Kidney capillary endothelial cell (primary cell): ENCODE measurements around the gene TIGD4.

Source experiments
- DNase-seq: peaks from one replicate; pipeline ENCODE4 v3.0.0-alpha.2; 2018; ENCODE audit warnings: low spot score

Gene TIGD4

GRCh38 chr4:152779513-152780266, at the start of gene TIGD4, which contains the start of gene ARFIP1:
TIGD4 (minus strand) TSS chr4:152779730; CDS start chr4:152771004, 8,726 bp downstream.
ARFIP1 (plus strand) TSS chr4:152779954; CDS start chr4:152829634, 49,680 bp downstream.
- DNase-seq: peak; percentile 95

DNA sequence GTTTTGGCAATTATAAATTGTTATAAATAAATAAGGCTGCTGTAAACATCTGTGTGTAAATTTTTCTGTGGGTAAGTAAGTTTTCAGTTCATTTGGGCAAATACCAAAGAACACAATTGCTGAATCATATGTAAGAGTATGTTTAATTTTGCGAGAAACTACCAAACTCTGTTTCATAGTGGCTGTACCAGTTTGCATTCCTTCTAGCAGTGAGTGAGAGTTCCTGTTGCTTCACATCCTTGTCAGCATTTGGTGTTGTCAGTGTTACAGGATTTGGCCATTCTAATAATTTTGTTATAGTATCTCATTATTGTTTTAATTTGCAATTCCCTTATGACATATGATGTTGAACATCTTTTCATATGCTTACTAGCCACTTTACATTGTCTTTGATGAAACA, 48.6 kb upstream of the TIGD4 start:
- no peak for DNase-seq

- DNase-seq: no peak
Observed at GRCh38 chr4:152825336-152825735, 45.8 kb upstream of the TIGD4 start.

DNA sequence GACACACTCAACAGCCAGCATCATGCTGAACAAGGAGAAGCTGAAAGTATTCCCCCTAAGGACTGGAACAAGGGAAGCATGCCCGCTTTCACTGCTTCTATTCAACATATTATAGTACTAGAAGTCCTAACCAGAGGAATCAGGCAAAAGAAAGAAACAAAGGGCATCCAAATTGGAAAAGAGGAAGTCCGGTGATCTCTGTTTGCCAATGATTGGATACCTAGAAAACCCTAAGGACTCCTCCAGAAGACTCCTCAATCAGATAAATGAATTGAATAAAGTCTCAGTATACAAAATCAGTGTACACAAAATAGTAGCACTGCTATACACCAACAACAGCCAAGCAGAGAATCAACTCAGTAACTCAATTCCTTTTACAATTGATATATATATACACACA, 45.0 kb upstream of the TIGD4 start:
- no peak for DNase-seq

GRCh38 chr4:152822323-152822722, 42.8 kb upstream of the TIGD4 start:
- DNase-seq: no peak

DNA sequence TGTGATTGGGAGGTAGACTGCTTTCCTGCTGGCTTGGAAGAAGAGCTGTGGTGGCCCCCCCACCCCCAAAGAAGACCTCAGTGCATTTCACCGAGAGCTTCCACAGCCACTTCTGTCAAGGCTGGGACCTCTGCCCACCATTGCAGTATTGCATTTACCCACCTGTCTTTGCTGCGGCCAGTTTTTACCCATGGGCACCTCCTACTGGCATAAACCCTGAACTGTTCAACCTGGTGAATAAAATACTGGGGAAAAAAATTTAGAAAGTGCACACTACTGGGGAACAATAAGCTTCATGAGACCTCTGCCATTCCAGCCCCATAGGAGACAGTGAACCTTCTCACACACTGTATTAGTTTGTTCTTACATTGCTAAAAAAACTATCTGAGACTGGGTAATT, 40.5 kb upstream of the TIGD4 start:
- no peak for DNase-seq

- DNase-seq: no peak
Observed at GRCh38 chr4:152819026-152819645, 39.6 kb upstream of the TIGD4 start.

DNA sequence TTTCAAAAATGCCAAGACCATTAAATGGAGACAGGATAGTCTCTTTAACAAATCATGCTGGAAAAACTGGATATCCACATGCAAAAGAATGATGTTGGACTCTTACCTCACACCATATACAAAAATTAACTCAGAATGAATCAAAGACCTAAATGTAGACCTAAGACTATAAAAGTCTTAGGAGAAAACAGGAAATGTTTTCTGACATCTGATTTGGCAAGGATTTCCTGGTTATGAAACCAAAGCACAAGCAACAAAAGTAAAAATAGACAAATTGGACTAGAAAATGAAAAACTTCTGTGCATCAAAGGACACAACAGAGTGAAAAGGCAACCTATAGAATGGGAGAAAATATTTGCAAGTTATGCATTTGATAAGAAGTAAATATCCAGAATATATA, 37.8 kb upstream of the TIGD4 start:
- DNase-seq: peak; percentile 4

DNA sequence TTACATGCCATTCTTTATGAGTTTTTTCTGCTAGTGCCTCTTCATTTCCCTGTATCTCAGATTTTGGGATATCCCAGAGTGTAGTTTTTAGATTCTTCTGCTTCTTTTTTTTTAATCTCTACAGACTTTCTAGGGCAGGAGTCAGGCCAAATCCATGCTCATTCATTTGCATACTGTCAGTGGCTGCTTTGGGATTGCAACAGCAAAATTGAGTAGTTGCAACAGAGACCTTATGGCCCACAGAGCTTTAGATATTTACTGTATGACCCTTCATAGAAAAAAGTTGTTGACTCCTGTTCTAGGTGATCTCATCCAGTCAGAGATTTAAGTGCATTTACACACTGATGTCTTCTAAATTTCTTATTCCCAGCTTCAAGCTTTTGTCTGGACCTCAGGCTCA, 35.5 kb upstream of the TIGD4 start:
- no peak for DNase-seq

GRCh38 chr4:152810715-152811287, 31.3 kb upstream of the TIGD4 start:
- DNase-seq: no peak

DNA sequence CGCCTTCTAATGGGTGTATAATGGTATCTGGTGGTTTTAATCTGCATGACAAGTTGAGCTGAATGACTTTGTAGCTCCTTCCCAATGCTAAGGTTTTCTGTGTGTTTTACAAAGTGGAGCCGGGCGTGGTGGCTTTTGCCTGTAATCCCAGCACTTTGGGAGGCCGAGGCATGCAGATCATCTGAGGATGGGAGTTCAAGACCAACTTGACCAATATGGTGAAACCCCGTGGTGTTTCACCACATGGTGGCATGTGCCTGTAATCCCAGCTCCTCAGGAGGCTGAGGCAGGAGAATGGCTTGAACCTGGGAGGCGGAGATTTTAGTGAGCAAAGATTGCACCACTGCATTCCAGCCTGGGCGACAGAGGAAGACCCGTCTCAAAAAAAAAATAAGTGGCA, 29.1 kb upstream of the TIGD4 start:
- no peak for DNase-seq

DNA sequence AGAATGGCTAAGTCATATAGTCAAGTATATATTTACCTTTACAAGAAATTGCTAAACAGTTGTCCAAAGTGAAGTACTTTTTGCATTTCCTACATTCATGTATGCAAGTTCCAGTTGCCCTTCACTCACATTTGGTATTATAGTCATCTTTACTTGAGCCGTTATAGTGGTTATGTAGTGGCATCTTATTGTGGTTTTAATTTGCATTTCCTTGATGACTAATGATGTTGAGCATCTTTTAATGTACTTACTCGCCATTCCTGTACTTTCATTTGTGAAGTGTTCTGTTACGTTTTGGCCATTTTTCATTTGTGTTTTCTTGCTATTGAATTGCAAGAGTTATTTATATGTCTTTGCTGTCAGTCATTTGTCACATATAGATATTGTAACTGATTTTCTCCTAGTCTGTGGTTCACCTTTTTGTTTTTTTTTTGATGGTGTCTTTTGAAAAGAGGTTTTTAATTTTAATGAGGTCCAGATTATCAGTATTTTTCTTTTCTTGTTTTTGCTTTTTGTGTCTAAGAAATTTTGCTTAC, 27.8 kb upstream of the TIGD4 start:
- peak; percentile 4 for DNase-seq

GRCh38 chr4:152806501-152807125, 27.1 kb upstream of the TIGD4 start:
- no peak for DNase-seq

GRCh38 chr4:152805818-152806217, 26.3 kb upstream of the TIGD4 start:
- no peak for DNase-seq

GRCh38 chr4:152805071-152805650, 25.6 kb upstream of the TIGD4 start:
- DNase-seq: no peak

DNA sequence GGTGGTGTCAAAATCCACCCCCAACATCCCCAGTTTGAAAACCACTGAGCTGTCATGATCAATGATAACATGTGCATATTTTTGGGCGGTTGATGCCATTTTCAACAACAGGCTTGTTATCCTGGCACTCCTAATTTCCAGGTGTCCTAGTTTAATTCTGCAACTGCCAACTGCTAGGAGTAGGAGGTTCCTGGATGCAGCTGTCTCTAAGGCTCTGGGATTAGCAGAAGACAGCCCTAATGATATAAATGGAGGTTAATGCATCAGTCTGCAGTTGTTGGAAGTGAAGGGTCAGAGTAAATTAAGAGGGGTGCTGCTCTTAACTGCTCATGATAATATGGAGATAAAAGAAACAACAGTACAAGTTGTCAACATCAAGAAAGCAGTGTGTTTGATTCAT, 24.0 kb upstream of the TIGD4 start:
- DNase-seq: no peak

DNA sequence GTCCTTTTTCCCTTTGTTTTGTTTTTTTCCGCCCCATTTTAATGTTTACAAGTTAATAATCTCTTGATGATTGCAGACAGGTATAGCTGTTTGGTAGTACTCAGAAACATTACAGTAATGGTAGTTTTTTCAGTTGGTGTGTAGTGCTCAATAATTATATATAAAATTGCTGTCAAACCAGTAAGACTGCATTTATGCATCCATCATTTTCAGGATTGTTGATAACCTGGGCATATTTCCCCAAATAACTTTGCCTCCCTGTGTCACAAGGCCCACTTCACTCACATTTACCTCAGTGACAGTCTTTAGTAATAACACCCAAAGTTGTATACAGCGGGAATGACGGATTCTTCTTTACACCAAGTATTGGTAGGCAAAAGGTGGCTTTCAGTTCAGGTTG, 16.4 kb upstream of the TIGD4 start:
- DNase-seq: no peak

- DNase-seq: no peak
Observed at GRCh38 chr4:152786627-152787026, 7.1 kb upstream of the TIGD4 start.

DNA sequence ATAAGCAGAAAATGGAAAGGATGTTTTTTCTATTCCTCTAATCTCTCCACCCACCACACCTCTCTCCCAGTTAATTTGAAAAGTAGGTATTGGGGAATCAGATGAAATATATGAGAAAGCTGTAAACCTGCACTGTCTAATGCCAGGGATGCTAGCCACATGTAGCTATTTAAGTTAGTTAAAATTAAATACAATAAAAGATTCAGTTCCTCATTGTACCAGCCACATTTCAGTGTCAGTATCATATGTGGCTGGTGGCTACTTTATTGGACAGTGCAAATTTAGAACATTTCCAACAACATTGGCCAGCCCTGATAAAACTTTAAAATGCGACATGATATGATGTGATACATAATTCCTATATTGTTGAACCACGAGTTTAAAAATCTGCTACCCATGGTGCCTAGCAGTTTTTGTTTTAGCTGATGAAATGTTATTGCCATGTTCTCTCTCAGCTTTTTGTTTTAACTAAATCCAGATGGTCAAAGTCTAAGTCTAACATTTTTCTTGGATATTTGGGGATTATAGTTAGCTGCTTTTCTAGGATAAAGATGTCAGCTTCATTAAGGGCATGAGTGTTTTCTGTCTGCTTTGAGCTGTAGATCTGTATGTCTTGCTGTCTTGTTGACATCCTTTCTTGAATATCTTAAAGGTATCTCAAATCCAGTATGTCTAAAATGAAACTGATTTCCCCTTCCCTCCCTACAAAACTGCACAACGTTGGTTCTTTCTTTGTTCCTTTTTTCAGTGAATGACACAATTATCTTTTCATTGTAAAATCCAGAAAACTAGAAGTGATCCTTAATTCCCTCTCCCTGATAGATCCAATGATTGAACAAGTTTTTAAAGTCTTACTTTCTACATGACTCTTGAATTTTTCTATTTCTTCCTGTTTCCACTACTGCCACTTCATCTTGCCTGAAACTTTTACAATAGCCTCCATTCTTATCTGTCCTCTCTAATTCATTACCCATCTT, 6.4 kb upstream of the TIGD4 start:
- no peak for DNase-seq

- peak; percentile 26 for DNase-seq
Observed at GRCh38 chr4:152784490-152785350, 5.2 kb upstream of the TIGD4 start.
